Endometrial microvascular endothelial cells (primary cell): Measurements from ENCODE around the gene ADCK2. TPM values are rescaled to one million over a fixed set of nuclear protein-coding genes. Genes with fewer than 3 reads are reported as not detected.
"Not testable (repeated sequence)": the region's sequence is repeated elsewhere in the genome, so short reads cannot be mapped to it uniquely, and the experiment has no call there.

ENCODE experiments used
- in situ Hi-C: cut with HindIII; loops from 2 replicates; pipeline ENCODE4 v1.10.0; 2017; ENCODE audit warnings: low sequenced_read_pairs, low pct_unique_long_range_greater_than_20kb; ENCODE audit errors: inconsistent ontology term
- total RNA-seq: library from RNA; depleted of rRNA; stranded (reverse); fragments of >200 nt; gene quantifications from one replicate; pipeline ENCODE4 v1.2.3, GENCODE V29; 2015; ENCODE audit errors: inconsistent ontology term

The ADCK2 gene, protein sequence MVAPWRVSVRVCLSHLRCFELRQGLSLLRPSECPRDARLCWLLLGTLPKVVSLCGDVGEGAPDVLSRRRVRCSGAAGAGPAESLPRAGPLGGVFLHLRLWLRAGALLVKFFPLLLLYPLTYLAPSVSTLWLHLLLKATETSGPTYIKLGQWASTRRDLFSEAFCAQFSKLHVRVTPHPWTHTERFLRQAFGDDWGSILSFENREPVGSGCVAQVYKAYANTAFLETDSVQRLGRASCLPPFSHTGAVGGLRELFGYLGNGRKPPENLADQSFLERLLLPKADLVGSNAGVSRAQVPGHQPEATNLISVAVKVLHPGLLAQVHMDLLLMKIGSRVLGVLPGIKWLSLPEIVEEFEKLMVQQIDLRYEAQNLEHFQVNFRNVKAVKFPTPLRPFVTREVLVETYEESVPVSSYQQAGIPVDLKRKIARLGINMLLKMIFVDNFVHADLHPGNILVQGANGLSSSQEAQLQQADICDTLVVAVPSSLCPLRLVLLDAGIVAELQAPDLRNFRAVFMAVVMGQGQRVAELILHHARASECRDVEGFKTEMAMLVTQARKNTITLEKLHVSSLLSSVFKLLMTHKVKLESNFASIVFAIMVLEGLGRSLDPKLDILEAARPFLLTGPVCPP
- total RNA-seq, result 24.3 TPM

GRCh38 chr7:140672382-140673062, at the start of gene ADCK2:
ADCK2 (plus strand) TSS chr7:140672945; CDS start chr7:140673331, 386 bp downstream.
- in situ Hi-C loops, result no loop called here

- in situ Hi-C loops, result no loop called here
Observed at GRCh38 chr7:140623980-140624379, 48.8 kb upstream of the ADCK2 start.

DNA sequence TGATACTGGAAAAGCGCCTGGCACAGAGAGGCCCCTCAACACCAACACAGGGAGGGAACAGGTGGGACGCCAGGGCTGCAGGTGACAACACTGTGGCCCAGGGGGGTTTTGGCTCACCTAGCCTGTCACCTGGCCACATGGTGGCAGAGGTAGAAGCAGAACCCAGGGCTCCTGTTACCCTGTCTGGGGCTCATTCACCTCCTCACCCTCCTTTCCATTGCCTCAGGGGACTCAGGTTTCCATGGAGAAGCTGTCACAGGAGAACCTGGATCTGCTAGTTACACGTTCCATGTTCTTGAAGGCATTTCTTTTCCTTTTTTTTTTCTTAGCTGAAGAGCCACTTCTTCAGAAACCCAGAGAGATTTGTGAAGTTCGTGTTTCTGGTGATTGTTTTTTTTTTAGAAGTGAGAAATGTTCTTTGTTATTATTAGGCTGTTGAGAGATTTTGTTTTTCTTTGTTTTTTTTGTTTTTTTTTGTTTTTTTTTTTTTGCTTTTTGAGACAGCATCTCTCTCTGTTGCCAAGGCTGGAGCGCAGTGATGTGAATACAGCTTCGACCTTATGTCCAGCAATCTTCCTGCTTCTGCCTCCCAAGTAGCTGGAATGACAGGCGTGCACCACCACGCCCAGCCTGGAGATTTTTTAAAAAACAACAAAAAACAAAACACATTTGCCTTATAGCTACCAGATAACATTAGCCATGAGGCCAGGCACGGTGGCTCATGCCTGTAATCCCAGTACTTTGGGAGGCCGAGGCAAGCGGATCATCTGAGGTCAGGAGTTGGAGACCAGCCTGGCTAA, 48.2 kb upstream of the ADCK2 start:
- in situ Hi-C loops, result no loop called here

- in situ Hi-C loops, result not testable (repeated sequence)
Observed at GRCh38 chr7:140625192-140625558, 47.6 kb upstream of the ADCK2 start.

DNA sequence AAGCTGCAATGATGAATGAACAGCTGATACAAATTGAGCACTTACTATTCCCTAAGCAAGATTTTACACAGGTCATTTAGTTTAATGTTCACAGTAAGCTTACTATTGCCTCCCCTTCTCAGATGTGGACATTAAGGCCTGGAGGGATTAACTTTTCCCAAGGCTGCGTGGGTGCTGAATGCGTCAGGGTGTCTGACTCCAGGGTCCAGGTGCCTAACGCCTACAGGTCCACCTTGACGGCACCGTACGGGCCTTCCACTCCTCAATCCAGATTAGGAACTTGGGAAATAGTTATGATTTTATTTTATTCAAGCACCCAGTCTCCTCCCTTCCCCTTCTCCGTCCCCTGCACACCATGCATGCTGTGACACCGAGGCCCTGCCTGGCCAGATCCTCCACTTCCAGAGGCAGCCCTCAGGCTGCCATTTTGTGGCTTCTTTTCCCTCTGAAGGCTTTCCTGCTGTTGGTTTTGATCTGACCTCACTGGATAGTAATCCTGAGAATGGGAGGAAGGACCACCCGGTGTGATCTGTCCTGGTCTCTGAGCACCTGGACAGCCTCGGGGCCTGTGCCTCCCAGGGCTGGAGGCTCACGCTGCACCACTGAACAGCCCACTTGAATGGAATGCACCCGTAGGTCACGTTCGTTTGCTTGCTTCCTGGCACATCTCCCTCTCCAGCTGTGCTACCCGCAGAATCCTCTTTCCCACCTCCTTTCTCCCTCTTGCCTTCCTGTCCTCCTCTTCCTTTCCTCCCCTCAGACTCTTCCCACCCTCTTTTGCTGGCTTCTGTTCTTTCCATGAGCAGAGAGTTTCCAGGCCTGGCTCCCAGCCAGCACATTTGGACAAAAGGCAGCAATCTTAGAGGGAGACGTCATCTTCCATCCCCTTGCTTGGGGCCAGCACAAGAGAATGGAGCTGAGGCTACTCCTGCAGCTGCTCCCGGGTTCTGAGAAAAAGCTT, 46.6 kb upstream of the ADCK2 start:
- in situ Hi-C loops, result no loop called here

DNA sequence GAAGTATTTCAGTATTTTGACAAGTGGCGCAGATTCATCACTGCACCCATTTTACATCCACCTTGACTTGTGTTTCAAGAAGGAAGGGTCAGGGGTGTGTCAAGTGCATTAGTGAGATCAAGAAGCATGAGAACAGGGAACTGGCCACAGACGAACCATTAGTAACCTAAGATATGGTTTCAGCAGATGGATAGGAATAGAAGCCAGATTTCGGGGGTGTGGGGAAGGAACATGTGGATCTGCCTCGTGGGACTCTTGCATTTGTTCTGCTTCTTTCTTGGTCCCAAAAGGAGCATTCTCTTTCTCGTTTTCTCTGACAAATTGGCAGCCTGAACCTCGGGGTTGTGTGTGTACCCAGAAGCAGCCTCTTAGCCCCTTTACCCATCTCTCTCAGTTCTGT, 41.7 kb upstream of the ADCK2 start:
- in situ Hi-C loops, result no loop called here

DNA sequence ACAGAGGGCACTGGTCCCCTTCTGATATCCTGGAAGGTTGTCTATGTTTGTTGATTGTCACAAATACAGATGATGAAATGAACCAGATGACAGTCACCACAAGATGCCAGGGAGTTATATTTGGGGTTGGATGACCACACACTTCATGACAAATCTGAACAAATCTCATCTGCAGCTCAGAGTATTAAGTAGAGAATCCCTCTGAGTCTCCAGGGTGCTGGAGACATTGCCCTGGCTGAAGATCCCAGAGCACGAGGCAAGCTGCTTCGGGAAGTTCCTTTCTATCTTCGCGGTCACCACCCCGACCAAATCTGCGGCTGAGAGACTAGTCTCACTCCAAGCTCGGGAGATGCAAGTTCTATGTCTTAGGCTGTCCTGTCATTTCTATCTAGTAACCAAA, 41.1 kb upstream of the ADCK2 start:
- in situ Hi-C loops, result no loop called here

DNA sequence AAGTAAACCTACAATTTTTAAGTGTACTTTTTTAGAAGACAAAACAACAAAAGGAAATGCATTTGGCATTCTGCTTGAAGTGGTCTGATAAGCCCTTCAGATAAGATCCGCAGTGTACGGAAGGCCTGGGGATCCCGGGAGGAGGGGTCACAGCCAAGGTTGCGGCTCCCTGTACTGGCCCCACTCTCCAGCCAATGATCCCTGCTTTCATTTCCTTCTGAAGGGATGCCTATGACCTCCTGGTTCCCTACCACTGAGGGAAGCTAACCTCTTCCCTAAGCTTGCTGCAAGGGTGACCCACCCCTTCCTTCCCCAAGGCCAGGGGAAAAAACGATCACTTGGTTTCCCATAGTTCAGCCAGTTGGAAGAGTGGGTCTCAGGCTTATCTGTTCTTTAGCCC, 37.4 kb upstream of the ADCK2 start:
- in situ Hi-C loops, result no loop called here

GRCh38 chr7:140635816-140636215, 36.9 kb upstream of the ADCK2 start:
- in situ Hi-C loops, result no loop called here

DNA sequence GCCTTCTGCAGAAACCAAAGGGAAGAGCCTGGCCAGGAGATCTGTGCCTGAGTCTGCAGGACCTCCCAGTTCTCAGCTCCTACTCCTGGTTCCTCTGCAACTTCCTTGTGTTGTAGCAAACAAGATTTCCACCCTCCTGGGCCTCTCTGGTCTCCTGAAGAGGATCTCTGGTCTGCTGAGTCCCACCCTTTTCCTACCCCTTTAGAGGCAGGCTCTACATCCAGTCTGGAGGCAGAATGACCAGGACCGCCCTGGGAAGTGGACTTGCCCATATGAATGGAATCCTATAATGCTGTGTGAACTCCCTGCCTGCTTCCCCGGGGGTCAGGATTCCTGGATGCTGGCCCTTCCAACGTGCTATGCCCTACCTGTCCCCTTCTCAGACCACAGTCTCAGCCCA, 35.3 kb upstream of the ADCK2 start:
- in situ Hi-C loops, result no loop called here

DNA sequence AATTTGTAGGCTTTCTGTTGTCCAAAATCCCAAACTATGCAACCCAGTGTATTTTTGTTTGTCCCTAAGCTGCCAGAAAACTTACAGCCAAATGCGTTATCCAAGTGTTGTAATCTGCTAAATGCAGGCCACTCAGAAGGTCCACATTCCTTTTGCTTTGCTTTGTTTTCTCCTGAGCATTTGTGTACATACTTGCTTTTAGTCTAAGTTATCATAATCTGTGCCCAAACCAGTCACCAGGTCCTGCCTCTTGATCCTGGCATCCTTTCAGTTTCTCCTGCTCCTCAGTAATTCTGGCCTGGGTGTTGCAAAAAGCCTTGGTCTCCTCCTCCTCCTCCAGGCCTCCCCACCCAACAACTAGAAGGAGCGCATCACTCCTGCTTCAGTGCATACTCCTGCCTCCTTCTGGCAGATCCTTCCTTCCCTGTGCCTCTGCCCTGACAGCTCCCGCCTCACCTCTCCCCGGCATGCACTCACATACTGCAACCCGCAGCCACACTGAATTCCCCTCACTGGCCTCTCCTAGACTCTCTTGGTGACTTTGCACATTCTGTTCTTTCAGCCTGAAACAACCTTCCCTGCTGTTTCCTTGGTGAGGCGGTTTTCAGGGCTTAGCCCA, 34.5 kb upstream of the ADCK2 start:
- in situ Hi-C loops, result no loop called here

DNA sequence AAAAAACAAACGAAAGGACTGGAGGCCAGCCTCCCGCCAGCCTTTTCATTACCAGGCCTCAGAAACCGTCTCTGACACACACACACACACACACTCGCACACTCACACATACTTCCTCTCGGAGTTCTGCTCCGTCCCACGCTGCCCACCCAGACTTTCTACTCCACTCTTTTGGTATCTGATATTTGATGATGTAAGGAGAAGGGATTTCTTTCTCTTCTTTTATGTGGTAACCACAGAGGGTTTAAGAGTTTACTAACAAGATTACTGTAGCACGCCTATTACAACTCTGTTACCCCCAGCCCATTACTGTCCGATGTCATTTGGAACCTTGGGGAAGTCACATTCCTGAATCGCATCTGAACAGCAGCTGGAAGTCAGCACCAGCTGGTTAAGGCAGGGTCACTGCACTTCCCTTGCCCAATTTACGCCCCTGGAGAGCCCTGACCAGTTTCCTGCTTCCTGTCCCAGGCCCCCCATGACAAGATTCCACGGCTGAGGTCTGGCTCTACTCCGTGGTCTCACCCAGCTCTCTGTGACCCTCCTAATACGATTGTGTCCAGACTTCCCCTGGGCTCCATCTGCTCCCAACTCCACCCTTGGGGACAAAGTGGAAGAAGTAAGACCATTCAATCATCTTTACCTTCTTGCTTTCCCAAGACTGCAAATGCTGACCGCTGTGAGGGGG, 33.2 kb upstream of the ADCK2 start:
- in situ Hi-C loops, result no loop called here

GRCh38 chr7:140640060-140640637, 32.6 kb upstream of the ADCK2 start:
- in situ Hi-C loops, result no loop called here

- in situ Hi-C loops, result no loop called here
Observed at GRCh38 chr7:140640727-140641523, 31.8 kb upstream of the ADCK2 start, which contains the start of gene DENND2A. DENND2A (minus strand) TSS chr7:140640813; CDS start chr7:140602397, 38,416 bp downstream.

- in situ Hi-C loops, result no loop called here
Observed at GRCh38 chr7:140641524-140642195, 31.1 kb upstream of the ADCK2 start.

- in situ Hi-C loops, result no loop called here
Observed at GRCh38 chr7:140643416-140643815, 29.3 kb upstream of the ADCK2 start.
